Activated T-cell treated with anti-CD3 and anti-CD28 coated beads, Interleukin-2, amount 50 U/mL, for 72 hours (primary cell): ENCODE results near the gene PER1. TPM values are rescaled to one million over a fixed set of nuclear protein-coding genes. Genes with fewer than 3 reads are reported as not detected.

Experiments used
- ATAC-seq, 2 donors: fragments of 150-1000 bp; cut with Tn5 transposase; replicated peaks in 1 of 2; 2 replicates each; pipeline ENCODE4 v1.10.0; 2021; ENCODE audit warnings: moderate library complexity in 2 of 2, mild to moderate bottlenecking in 1 of 2
- DNase-seq, 2 donors: peaks; one replicate each; pipeline ENCODE4 v3.0.0; 2021 to 2022; ENCODE audit warnings: mixed read lengths in 1 of 2
- H3K27ac Mint-ChIP-seq: one replicate; pipeline ENCODE4 v1.8.0; 2022; ENCODE audit warnings: mild to moderate bottlenecking, moderate library complexity, mixed read lengths
- H3K27me3 Mint-ChIP-seq: one replicate; pipeline ENCODE4 v1.8.0; 2022; ENCODE audit warnings: low read depth, mixed read lengths
- H3K36me3 Mint-ChIP-seq, 2 donors: one replicate each; pipeline ENCODE4 v1.8.0; 2022; ENCODE audit warnings: mixed read lengths in 2 of 2, mild to moderate bottlenecking in 1 of 2; ENCODE audit not compliant: insufficient read depth in 2 of 2
- H3K4me1 Mint-ChIP-seq: one replicate; pipeline ENCODE4 v1.8.0; 2022; ENCODE audit warnings: low read depth, mixed read lengths
- H3K4me3 Mint-ChIP-seq, 2 donors: one replicate each; pipeline ENCODE4 v1.8.0; 2022; ENCODE audit warnings: mild to moderate bottlenecking in 2 of 2, mixed read lengths in 2 of 2, moderate library complexity in 2 of 2
- H3K9me3 Mint-ChIP-seq, 2 donors: one replicate each; pipeline ENCODE4 v1.8.0; 2022; ENCODE audit warnings: mixed read lengths in 2 of 2
- total RNA-seq, 2 donors: library from RNA; stranded (reverse); gene quantifications; one replicate each; pipeline ENCODE4 v1.2.3, GENCODE V29; 2022

PER1 gene
- total RNA-seq, 2 donors from 2014 or later: 58.2 to 78.5 TPM

DNA sequence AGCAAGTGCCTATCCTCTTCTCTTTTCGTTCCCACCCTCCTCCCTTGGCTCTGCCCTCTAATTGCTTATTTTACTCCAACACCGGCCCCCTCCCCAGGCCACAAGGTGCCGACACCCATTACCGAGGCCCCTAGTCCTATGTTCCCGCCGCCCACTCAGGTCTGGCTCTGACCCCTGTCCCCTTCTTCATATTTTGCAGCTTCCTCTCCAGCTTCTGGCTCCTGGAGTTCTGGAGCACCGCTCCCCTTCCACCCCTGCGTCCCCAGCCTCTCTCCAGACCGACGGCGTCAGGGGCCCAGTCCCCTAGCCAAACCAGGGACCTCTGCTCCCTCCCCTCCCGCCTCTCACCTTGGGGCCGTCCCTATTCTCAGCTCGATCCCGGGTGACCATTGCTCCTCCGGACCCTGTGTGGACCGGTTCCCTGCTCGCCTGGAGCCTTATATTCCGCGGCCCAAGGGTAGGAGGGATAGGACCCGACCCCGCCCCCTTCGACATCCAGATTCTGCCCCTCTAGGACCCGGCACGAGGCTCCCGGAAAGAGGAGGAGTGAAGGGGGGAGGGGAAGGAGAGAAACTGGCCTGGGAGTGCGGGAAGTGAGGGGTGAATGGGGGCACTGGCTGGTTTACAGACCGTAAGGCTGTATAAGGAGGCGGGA is 28.4 kb downstream of the PER1 start, which contains the start of gene HES7:
TSS of gene HES7 (minus strand) at position 412 of the 655 bp plus-strand sequence. CDS start at position 390, 22 bp downstream.
- H3K9me3 Mint-ChIP-seq: no peaks in the 10 kb centered on the region
- ATAC-seq (no peak), DNase-seq (no peak)
- H3K27me3 Mint-ChIP-seq: peaks cover 25% of the 10 kb centered on the region
- H3K4me1 Mint-ChIP-seq: peaks cover 67% of the 10 kb centered on the region
- H3K27ac Mint-ChIP-seq: peak within 1 kb of the TSS; percentile 67
- H3K36me3 Mint-ChIP-seq: peaks cover 3 to 17% of the 10 kb centered on the region in 2 donors
- peak within 1 kb of the TSS; percentile 83 to 88 for H3K4me3 Mint-ChIP-seq

DNA sequence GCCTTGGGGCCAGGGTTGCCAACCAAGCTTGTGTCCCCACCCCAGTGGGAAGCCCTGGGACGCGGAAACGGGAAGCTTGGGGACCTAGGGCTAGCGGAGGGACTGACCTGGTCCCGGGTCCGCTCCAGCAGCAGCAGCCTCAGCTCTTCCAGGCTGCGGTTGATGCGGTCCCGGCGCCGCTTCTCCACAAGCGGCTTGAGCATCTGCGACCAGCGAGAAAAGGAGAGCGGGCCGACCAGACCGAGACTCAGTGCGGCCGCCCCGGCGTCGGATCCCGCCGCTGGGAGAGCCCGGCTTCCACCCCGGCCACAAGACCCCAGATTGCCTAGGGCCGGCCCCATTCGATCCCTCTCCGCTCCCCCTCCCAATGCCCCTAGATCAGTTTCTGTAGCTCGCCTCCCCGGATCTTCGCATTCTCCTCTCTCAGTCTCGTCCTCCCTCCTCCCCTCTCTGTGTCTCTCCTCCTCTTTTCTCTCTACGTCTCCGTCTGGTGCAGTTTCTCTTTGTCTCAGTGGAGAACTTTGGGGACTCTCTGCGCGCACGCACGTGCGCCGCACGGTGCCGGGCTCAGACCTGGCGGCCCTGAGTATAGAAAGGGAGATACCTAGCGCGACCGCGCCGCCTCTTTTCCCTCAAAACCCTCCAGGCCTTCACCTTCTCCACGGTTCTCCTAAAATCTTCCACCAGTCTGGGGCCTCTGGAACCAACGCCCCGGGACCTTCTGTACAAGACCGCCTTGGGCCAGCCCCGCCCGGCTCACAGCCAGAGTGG is 29.1 kb downstream of the PER1 start:
- ATAC-seq: peak in 1 of 2 donors; percentile 7
- H3K27me3 Mint-ChIP-seq: peaks cover 28% of the 10 kb centered on the region
- no peak overlapping the region for H3K27ac Mint-ChIP-seq

DNA sequence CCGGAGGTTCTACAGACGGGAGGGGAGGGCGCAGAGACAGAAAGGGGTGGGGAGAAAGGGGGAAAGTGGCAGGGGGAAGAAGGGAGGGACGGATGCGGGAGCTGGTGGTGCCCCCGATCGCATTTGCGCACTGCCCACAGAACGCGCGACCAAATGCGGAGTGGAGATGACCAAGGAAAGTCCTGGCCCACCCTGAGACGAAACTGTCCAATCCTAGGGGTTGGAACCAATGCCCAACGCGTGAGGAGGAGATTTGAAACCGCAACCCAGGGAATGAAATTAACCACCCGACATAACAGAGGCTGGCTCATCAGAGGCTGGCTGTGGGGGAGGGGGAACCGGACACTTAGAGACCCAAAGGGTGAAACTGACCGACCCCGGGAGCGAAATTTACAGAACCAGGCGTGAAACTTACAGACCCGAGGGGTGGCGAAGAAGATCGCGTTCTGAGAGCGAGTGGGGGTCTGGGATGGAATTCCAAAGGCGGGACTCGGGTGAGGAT is 29.7 kb downstream of the PER1 start:
- H3K27ac Mint-ChIP-seq: no peak overlapping the region
- peak overlapping the region; percentile 83 to 88 for H3K4me3 Mint-ChIP-seq
- peaks cover 80% of the 10 kb centered on the region for H3K4me1 Mint-ChIP-seq
- DNase-seq (peak in 1 of 2 donors; percentile 28), ATAC-seq (no peak)
- peaks cover 35% of the 10 kb centered on the region for H3K27me3 Mint-ChIP-seq
- H3K36me3 Mint-ChIP-seq: peaks cover 3 to 17% of the 10 kb centered on the region in 2 donors
- H3K9me3 Mint-ChIP-seq: no peaks in the 10 kb centered on the region

More for the DNA sequence above, 29.1 kb downstream of the PER1 start:
- DNase-seq: peak; percentile 56 to 62
- Mint-ChIP-seq H3K4me3 (peak overlapping the region; percentile 83 to 88), H3K9me3 (no peaks in the 10 kb centered on the region), H3K36me3 (peaks cover 3 to 17% of the 10 kb centered on the region in 2 donors), H3K4me1 (peaks cover 74% of the 10 kb centered on the region)

DNA sequence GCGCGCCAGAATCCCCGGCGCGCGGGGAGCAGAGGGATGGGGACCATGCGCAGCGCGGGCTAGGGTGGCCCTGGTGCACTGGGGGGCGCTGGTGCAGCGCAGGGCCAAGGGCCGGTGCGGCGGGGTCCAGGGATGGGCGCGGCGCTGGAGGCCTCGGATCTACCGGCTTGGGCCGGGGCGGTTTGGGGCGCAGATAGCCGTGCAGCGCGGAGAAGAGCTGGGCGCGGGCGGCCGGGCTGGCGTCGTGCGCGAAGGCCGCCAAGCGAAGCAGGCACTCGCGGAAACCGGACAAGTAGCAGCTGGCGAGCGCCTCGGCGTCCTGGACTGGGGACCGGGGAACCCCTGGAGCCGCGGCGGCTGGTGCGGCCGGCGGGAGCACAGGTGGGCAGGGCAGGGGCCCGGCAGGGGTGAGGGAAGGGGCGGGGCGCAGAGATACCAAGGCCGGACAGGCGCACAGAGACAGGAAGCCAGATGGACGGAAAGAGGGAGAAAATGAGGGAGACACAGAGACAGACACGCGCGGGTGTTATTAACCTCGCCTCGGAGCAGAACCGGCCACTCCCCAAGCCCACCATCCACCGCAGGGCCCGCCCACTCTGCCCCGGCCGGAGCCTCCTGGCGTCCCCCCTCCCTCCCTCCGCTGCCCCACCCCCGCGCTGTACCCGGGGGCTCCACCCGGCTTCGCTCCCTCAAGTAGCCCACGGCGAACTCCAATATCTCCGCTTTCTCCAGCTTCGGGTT is 30.4 kb downstream of the PER1 start:
- Mint-ChIP-seq H3K36me3 (peaks cover 3 to 17% of the 10 kb centered on the region in 2 donors), H3K4me1 (peaks cover 74% of the 10 kb centered on the region), H3K27ac (no peak overlapping the region), H3K9me3 (no peaks in the 10 kb centered on the region), H3K4me3 (peak overlapping the region; percentile 83 to 88), H3K27me3 (peaks cover 37% of the 10 kb centered on the region)
- ATAC-seq (peak; percentile 44 to 46), DNase-seq (peak; percentile 83 to 87)

DNA sequence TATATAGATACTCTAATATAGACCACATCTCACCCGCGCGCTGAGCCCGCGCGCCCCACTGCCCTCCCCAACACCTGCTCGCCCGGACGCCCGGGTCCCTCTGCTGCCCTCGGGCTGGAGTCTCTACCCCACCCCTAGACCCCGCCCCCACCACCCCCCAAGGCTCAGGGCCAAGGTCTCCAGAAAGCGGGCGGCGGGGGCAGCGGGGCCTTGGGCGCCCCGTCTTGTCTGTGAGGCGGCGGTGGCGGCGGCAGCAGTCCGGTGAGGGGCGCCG is 30.9 kb downstream of the PER1 start:
- H3K4me3 Mint-ChIP-seq: peak overlapping the region; percentile 83 to 88
- H3K36me3 Mint-ChIP-seq: peaks cover 0 to 14% of the 10 kb centered on the region in 2 donors
- H3K27ac Mint-ChIP-seq: no peak overlapping the region
- ATAC-seq: peak in 1 of 2 donors; percentile 0
- DNase-seq: no peak
- peaks cover 42% of the 10 kb centered on the region for H3K27me3 Mint-ChIP-seq
- H3K9me3 Mint-ChIP-seq: no peaks in the 10 kb centered on the region
- H3K4me1 Mint-ChIP-seq: peaks cover 71% of the 10 kb centered on the region

DNA sequence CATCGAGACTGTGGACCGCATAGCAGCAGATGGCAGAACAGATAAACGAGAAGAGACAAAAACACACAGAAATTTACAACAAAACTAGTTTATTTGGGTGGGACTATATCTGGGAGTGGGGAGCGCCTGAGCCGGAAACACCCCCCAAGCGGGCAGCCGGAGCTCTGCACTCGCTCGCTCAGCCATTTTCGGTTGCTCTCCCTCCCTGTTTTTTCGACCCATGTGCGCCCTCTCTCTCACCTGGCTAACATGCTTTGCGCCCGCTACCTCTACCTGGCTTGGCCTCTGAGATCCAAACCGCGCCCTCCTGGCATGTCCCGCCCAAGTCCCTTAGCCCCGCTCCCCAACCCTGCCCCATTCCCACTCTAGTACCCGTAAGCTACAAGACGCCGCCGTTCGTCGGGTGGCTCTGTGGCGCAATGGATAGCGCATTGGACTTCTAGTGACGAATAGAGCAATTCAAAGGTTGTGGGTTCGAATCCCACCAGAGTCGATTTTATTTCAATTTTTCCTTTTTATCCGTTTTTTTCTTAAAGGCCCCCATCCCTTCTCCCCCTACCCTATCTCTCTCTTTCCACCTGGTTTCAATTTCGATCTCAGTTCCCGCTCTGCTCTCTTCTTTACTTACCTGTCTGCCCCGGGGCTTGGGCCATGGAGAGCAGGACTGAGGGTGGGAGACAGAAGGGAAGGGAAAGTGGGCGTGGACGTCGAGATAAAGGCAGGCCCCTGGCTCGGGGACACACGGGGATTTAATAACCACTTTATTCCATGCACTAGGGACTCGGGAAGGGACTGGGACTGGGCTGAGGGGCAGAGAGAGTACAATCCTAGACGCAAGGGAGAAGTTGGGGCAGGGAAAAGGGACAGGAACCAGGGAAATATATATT is 31.4 kb downstream of the PER1 start:
- Mint-ChIP-seq H3K4me1 (peaks cover 65% of the 10 kb centered on the region), H3K27ac (peak overlapping the region; percentile 100), H3K9me3 (no peaks in the 10 kb centered on the region), H3K27me3 (peaks cover 48% of the 10 kb centered on the region), H3K36me3 (peaks cover 0 to 10% of the 10 kb centered on the region in 2 donors), H3K4me3 (peak overlapping the region; percentile 83 to 88)
- peak; percentile 80 to 84 for DNase-seq
- peak; percentile 8 to 16 for ATAC-seq

DNA sequence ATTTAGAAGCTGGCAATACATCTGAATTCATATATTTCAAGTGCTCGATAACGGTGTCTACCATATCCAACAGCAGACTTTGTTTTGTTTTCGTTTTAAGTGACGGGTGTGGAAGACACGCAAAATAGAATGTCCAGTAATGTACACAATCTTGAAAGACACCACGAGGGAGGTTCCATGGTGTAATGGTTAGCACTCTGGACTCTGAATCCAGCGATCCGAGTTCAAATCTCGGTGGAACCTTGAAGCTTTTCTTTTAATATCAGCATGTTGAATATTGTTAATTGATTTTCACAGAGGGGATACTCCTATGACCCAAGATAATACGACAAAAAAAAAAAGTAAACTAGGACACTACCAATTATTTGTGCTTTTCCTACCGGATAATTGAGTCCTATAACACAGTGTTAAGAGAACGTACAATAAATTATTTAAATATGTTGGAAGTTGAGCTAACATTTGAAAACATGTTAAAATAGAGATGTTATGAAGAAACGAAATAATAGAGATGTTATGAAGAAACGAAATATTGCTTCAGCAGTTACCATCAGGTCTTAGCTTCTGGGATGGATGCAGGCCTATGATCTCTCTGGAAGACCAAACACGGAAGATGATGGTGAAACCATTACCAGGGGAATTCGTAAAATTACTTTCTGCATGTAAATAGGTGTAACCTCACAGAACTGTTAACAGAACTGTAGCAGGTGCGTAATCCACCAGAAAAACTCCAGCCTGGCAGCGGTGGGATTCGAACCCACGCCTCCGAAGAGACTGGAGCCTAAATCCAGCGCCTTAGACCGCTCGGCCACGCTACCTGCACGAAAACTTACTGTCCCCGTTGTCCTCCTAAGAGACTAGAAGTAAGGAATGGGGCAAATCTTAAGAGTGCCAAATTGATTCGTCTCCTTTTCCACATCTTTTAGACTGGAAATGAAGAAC is 32.4 kb downstream of the PER1 start:
- ATAC-seq (peak; percentile 46 to 52), DNase-seq (peak; percentile 89 to 90)
- Mint-ChIP-seq H3K4me1 (peaks cover 56% of the 10 kb centered on the region), H3K9me3 (no peaks in the 10 kb centered on the region), H3K36me3 (peaks cover 0 to 8% of the 10 kb centered on the region in 2 donors), H3K27me3 (peaks cover 55% of the 10 kb centered on the region), H3K4me3 (peak overlapping the region; percentile 83 to 88), H3K27ac (peak overlapping the region; percentile 100)

DNA sequence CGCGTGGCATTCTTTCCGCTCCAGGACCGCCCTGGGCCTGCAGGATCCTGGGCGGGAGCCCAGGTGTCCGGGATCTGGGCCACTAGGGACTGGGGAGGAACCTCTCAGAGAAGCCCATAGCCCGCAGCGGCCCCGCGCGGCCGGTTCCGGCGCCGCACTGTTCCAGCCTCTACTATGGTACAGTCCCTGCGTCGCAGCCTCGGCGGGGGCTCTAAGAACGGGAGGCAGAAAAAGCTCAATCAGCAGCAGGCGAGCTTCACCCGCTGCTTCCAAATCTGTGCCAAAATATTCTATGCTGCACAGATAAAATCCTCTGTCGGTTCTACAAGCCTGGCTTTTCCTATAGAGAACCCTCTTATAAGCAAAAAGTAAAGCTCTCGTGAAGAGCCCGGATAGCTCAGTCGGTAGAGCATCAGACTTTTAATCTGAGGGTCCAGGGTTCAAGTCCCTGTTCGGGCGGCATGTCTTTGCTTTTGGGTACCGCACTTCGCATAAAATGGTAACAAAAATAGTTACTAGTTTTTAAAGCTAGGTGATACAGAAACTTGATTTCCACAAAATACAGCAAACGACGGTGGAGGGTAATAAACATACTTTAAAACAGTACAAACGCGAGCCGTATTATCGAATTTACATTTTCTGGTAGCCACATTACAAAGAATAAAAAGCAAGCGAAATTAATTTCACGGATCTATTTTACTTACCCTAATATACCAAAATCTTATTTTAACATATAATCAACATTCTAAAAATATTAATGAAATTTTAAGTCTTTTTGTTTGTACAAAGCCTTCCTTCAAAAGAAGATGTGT is 33.2 kb downstream of the PER1 start:
- Mint-ChIP-seq H3K27ac (peak overlapping the region; percentile 100), H3K4me3 (peak overlapping the region; percentile 83 to 88), H3K9me3 (no peaks in the 10 kb centered on the region), H3K36me3 (peaks cover 0 to 8% of the 10 kb centered on the region in 2 donors), H3K27me3 (peaks cover 56% of the 10 kb centered on the region), H3K4me1 (peaks cover 47% of the 10 kb centered on the region)
- peak; percentile 59 to 62 for ATAC-seq
- DNase-seq: peak; percentile 89 to 92

DNA sequence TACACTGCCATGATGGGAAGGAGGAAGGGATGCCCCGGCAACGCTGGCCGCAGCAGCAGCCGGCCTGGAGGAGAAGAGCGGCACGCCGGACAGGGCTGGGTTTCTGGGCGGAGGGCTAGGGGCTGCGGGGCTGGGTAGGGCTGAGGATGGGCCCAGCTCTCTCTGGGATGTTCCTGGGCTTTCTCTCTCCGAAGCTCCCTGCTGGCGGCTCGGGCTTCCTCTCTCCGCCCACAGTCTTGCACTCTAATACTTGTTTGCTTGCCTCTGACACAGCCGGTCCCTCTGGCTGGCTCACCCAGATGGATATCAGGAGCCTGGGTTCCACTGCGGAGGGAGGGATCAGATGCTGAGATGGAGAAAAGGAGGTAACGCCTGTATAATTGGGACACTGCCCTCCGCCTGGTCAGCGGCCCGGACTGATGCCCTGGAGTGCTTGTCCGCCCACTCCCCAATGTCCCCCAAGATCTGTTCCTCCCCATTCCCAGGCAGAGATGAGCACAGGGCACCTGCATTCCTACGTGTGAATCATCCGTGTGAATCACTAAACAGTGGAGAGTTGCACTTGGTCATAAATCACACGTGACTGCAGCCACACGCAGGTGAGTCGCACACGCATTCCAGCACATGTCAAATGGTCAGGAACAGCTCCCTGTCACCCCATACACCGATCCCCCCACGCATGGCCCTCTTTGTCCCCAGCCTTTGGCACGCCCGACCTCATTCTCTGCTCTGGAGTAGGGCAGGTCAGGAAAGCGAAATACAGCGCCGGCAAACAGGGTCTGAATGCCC is 34.0 kb downstream of the PER1 start, which contains the start of gene ALOXE3:
TSS of gene ALOXE3 (minus strand) at position 535 of the 789 bp plus-strand sequence. CDS start at position 11, 524 bp downstream.
- Mint-ChIP-seq H3K27me3 (peaks cover 56% of the 10 kb centered on the region), H3K27ac (peak within 1 kb of the TSS; percentile 100), H3K9me3 (no peaks in the 10 kb centered on the region), H3K36me3 (peaks cover 0 to 7% of the 10 kb centered on the region in 2 donors), H3K4me3 (peak within 1 kb of the TSS; percentile 83 to 88), H3K4me1 (peaks cover 39% of the 10 kb centered on the region)
- no peak for ATAC-seq
- DNase-seq: peak; percentile 27 to 45

DNA sequence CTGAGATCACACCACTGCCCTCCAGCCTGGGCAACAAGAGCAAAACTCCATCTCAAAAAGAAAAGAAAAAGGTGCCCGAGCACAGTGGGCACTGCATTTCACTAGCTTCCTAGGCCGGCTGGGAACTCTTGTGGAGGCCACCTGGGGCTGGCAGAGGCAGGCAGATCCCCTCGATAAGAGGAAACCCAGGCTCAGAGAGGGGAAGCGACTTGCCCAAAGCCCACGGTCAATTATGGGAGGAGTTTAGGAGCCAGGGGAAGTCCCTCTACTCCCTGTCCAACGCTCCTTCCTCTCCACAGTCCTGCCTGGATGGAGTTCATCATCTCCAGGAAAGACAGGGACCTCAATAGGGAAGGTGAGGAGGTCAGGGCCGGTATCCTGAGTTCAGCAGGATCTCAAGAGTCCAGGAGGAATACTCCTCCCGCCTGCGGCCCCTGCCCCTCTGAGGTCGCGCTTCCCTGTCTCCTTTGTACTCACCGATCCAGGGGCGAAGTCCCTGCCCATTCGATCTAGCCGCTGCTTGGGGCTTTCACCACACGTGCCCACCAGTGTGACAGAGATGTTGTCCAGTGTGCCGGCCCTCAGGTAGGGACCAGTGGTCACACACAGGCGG is 34.7 kb downstream of the PER1 start:
- Mint-ChIP-seq H3K4me3 (peak overlapping the region; percentile 83 to 88), H3K27me3 (peaks cover 56% of the 10 kb centered on the region), H3K36me3 (peaks cover 0 to 7% of the 10 kb centered on the region in 2 donors), H3K27ac (no peak overlapping the region), H3K9me3 (no peaks in the 10 kb centered on the region), H3K4me1 (peaks cover 35% of the 10 kb centered on the region)
- ATAC-seq (no peak), DNase-seq (no peak)
